GM20000 (cell line): Measurements from ENCODE around the gene NSG1.
"Not testable (repeated sequence)": the region's sequence is repeated elsewhere in the genome, so short reads cannot be mapped to it uniquely, and the experiment has no call there.

Source experiments
- DNase-seq: peaks from one replicate; pipeline ENCODE4 v3.0.0; 2012; ENCODE audit warnings: low spot score
- CTCF ChIP-seq: IDR thresholded peaks from 2 replicates; pipeline ENCODE4 v1.5.1; 2012; ENCODE audit warnings: mild to moderate bottlenecking, control low read depth; ENCODE audit errors: extremely low read depth, missing control alignments

Gene NSG1

GRCh38 chr4:4420421-4420820 lies 33.5 kb downstream of the NSG1 start:
- DNase-seq, result no peak
- no peak for TF ChIP-seq CTCF

- TF ChIP-seq CTCF, result no peak
- DNase-seq, result no peak
Measured at GRCh38 chr4:4421356-4421755, 34.5 kb downstream of the NSG1 start.

DNA sequence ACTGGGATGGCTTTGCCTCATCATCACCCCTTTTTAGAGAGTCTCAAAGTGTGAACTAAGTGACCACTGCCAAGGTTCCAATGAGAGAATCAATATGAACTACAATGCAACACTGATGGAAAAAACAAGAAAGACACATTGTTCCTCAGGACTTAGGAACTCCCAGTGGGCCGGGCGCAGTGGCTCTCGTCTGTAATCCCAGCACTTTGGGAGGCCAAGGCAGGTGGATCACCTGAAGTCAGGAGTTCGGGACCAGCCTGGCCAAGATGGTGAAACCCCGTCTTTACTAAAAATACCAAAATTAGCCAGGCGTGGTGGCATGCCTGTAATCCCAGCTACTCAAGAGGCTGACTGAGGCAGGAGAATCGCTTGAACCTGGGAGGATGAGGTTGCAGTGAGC lies 35.2 kb downstream of the NSG1 start:
- DNase-seq, result not testable (repeated sequence)

DNA sequence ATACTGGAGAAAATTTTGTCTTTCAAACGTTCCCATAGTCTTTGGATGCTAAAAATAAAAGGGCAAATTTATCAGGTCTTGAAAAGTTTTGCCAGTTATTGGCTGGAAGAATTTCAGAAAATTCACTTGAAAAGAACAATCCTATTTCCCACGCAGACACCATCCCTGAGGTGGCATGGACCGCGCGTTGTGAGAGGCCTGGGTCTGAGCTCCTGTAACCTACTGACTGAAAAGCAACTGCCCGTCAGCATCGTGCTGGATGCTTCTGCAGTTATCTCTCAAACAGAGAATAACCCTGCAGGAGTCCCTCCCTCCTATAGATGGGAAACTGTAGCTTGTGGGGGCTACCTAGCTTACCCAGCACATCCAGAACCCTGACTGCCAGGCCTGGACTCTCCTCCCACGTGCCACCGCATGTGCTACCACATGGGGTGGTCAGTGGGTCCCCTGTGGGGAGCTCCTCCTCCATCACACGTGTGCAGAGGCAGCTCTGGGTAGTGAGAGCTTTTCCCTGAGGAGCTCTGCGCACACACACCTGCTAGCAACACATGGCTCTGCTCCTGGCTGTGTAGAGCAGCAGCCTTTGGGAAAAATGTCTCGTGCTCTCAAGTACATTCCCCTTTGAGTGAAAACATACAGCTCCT lies 36.1 kb downstream of the NSG1 start:
- TF ChIP-seq CTCF, result no peak
- DNase-seq, result no peak

DNA sequence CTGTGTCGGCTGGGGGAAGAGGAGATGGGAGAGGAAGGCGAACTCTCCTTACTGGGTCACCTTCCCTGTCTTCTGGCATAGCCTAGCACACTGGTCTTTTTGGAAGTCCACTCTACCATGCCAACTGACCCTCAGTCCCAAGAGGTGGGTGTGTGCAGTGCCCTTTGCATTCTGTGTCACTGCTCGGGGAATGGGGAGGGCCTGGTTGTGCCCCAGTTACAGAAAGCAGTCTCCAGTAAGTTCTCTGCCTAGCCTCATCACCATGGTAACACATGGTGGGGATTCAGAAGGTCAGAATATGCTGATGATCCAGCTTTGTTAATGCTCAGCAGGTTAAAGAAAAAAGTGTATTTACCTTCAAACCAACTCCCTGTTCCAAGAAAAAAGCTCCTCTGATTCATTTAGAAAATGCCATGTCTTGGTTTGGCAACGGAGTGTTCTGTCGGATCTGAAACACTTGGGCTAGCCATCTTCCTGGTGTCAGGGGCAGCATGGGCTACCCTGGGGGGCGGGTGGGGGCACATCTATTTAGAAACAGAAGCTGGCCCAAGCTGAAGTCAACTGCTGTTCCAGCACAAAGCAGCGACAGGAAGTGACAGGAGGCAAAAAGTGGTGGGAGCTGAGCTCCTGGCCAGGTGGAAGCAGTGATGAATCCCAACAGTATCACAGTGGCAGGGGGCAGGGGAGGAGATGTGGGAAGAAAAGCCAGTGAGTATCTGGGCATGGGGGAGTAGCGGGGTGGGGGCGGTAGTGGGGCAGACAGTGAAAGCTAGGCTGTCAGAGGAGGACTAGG lies 37.0 kb downstream of the NSG1 start:
- TF ChIP-seq CTCF, result no peak

GRCh38 chr4:4424499-4425115 lies 37.7 kb downstream of the NSG1 start:
- no peak for DNase-seq
- no peak for TF ChIP-seq CTCF

More for the DNA sequence above, 37.0 kb downstream of the NSG1 start:
- no peak for DNase-seq

DNA sequence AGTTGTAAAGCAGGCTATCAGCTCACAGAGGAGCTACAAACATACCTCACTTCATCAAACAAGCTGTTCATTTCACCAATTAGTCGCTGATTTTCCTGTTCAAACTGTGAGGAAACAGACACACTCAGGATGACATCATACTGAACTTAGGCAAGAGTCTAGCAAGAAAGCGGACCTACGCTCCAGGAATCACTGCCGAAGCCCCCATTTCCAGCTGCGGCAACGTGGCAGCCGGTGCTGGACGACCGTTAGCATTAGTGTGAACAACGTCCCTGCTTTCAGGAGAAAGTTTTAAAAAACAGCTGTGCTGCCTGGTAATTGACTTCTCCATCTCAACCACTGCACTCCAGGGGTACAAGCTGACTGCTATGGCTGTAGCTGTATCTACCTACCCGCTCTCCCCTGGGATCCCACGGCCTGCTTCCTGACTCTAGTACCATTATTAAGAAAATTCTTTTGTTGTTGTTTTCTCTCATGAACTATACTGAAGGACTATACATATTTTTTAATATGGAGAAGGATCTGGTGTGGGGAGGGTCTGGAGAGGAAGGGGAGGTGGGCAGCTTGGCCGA lies 38.3 kb downstream of the NSG1 start:
- DNase-seq, result no peak

More for the DNA sequence above, 38.3 kb downstream of the NSG1 start:
- TF ChIP-seq CTCF, result no peak
